K562 (cell line): Measurements from ENCODE around the gene AP3S2. TPM values are rescaled to one million over a fixed set of nuclear protein-coding genes. Genes with fewer than 3 reads are reported as not detected.

ENCODE experiments used
- CBX2 ChIP-seq: fragments of 200-600 bp; sonication (generic); IDR thresholded peaks from one replicate; pipeline ENCODE4 v1.6.1; 2012; ENCODE audit warnings: mild to moderate bottlenecking, low read length, inconsistent platforms; ENCODE audit not compliant: insufficient read depth, poor library complexity, severe bottlenecking
- EHMT2 ChIP-seq: fragments of 450-650 bp; IDR thresholded peaks from 2 replicates; pipeline ENCODE4 v1.6.1; 2018; ENCODE audit warnings: antibody characterized with exemption
- ELF1 ChIP-seq: fragments of 200-800 bp; sonication (Bioruptor generic); IDR thresholded peaks from 2 replicates; pipeline ENCODE4 v1.6.1; 2016; ENCODE audit warnings: missing genetic modification characterization, missing compliant biosample characterization
- ELK3 ChIP-seq: fragments of 450-650 bp; formaldehyde crosslinking; IDR thresholded peaks from 2 replicates; pipeline ENCODE4 v1.4.0; 2020; ENCODE audit warnings: mild to moderate bottlenecking
- EP400 ChIP-seq: fragments of 450-650 bp; IDR thresholded peaks from 2 replicates; pipeline ENCODE4 v1.6.1; 2017; ENCODE audit warnings: antibody characterized with exemption, mild to moderate bottlenecking, moderate library complexity
- FOSL1 ChIP-seq: fragments of 200-800 bp; sonication (Bioruptor generic); conservative IDR thresholded peaks from 2 replicates; pipeline ENCODE4 v1.6.1; 2016; ENCODE audit warnings: missing genetic modification characterization, missing compliant biosample characterization
- HMG20A ChIP-seq: fragments of 450-650 bp; formaldehyde crosslinking; conservative IDR thresholded peaks from 2 replicates; pipeline ENCODE4 v1.4.0; 2020; ENCODE audit warnings: mild to moderate bottlenecking, mixed read lengths
- MTA2 ChIP-seq: fragments of 450-650 bp; IDR thresholded peaks from 2 replicates; pipeline ENCODE4 v1.6.1; 2016; ENCODE audit warnings: low read depth
- MTF1 ChIP-seq: fragments of 250-450 bp; sonication (Bioruptor Pico); IDR thresholded peaks from 2 replicates; pipeline ENCODE4 v1.9.0; 2021; ENCODE audit warnings: moderate library complexity, mild to moderate bottlenecking, inconsistent platforms, borderline replicate concordance
- NR1H2 ChIP-seq: sonication (generic); formaldehyde crosslinking; IDR thresholded peaks from 2 replicates; pipeline ENCODE4 v1.4.0; 2020; ENCODE audit warnings: mild to moderate bottlenecking, missing genetic modification reagents
- PRPF4 ChIP-seq: fragments of 200-400 bp; formaldehyde crosslinking; IDR thresholded peaks from one replicate; pipeline ENCODE4 v1.6.1; 2017; ENCODE audit warnings: low read length, low read depth, mild to moderate bottlenecking; ENCODE audit not compliant: insufficient read depth, poor library complexity, severe bottlenecking
- SLC30A9 ChIP-seq: fragments of 250-450 bp; sonication (Bioruptor Pico); IDR thresholded peaks from 2 replicates; pipeline ENCODE4 v1.8.0; 2022; ENCODE audit warnings: mild to moderate bottlenecking, moderate library complexity
- SRSF1 ChIP-seq: fragments of 200-400 bp; formaldehyde crosslinking; IDR thresholded peaks from 2 replicates; pipeline ENCODE4 v1.6.1; 2017; ENCODE audit warnings: mild to moderate bottlenecking, low read depth, low read length, moderate library complexity
- SRSF7 ChIP-seq: fragments of 200-400 bp; formaldehyde crosslinking; optimal IDR thresholded peaks from 2 replicates; pipeline ENCODE3; 2017; ENCODE audit warnings: mild to moderate bottlenecking, low read depth, low read length
- TCF7L2 ChIP-seq: fragments of 150-350 bp; IDR thresholded peaks from 2 replicates; pipeline ENCODE4 v1.6.1; 2016; ENCODE audit warnings: low read depth, mild to moderate bottlenecking, low read length, moderate library complexity
- ZBTB40 ChIP-seq, 2 experiments: fragments of 450-650 bp in 1 of 2; sonication (generic) in 1 of 2; formaldehyde crosslinking in 1 of 2; IDR thresholded peaks; 2 replicates each; pipeline versions ENCODE4 v1.7.1 to v1.9.0; 2016 to 2022; ENCODE audit warnings: inconsistent platforms in 1 of 2, mild to moderate bottlenecking in 1 of 2, missing genetic modification reagents in 1 of 2
- ZNF511 ChIP-seq: sonication (generic); formaldehyde crosslinking; IDR thresholded peaks from 2 replicates; pipeline ENCODE4 v1.8.0; 2022; ENCODE audit warnings: mild to moderate bottlenecking, missing genetic modification reagents
- polyA plus RNA-seq, 8 experiments: library from polyadenylated mRNA; depleted of rRNA in 4 of 8; stranded (reverse) in 5 of 8; unstranded in 3 of 8; fragments of >200 nt; fragmentation: Nextera tagmentation in 2 of 8; fragmentation: Illumina TruSeq in 1 of 8; extraction: Ambion mirVana in 2 of 8; extraction: Trizol in 1 of 8; gene quantifications; 2 replicates each; pipeline versions ENCODE4 v1.2.1 to v1.2.3, GENCODE V29; 2011 to 2014; ENCODE audit warnings: inconsistent platforms in 1 of 8, missing spikeins in 1 of 8
- total RNA-seq, 7 experiments: library from RNA; depleted of rRNA in 6 of 7; stranded (reverse); fragments of >200 nt in 6 of 7; fragmentation: Illumina TruSeq in 2 of 7; extraction: Trizol in 2 of 7; gene quantifications; 2 replicates each; pipeline versions ENCODE4 v1.2.1 to v1.2.3, GENCODE V29; 2011 to 2021; ENCODE audit warnings: low replicate concordance in 1 of 7

The AP3S2 gene
- total and polyA plus RNA-seq, 9 of the 15 experiments (the other 6 are each of a cell fraction or from before 2014, with no cell fraction given): 16.4 to 54.1 (median 37.4) TPM

GRCh38 chr15:89893696-89894447 lies at the start of gene AP3S2 (continued):
- TF ChIP-seq ZBTB40 (IDR thresholded peaks at IDR 0.05): peak; percentile 99
- no peak for TF ChIP-seq ZBTB40 (CRISPR knock-in tag; IDR thresholded peaks at IDR 0.05)
- TF ChIP-seq MTF1 (CRISPR knock-in tag): no peak
- TF ChIP-seq ELF1 (tag): peak; percentile 94
- no peak for TF ChIP-seq SRSF7
- peak; percentile 51 for TF ChIP-seq FOSL1 (tag)
- 0 out of 2 replicates have a peak, but pooled peaks have one; percentile 78 for TF ChIP-seq NR1H2
- TF ChIP-seq TCF7L2: 0 out of 2 replicates have a peak, but pooled peaks have one; percentile 3
- no peak for TF ChIP-seq CBX2
- TF ChIP-seq HMG20A (CRISPR knock-in tag): no peak
- no peak for TF ChIP-seq SLC30A9
- peak; percentile 96 for TF ChIP-seq ZNF511 (CRISPR knock-in tag)
- 0 out of 2 replicates have a peak, but pooled peaks have one; percentile 64 for TF ChIP-seq SRSF1
- no peak for TF ChIP-seq ELK3 (CRISPR knock-in tag)
- TF ChIP-seq EHMT2: 0 out of 2 replicates have a peak, but pooled peaks have one; percentile 7
- no peak for TF ChIP-seq MTA2
- peak; percentile 87 for TF ChIP-seq EP400
- TF ChIP-seq PRPF4: peak; percentile 60
